ENCODE data around the gene STK11IP.

DNA sequence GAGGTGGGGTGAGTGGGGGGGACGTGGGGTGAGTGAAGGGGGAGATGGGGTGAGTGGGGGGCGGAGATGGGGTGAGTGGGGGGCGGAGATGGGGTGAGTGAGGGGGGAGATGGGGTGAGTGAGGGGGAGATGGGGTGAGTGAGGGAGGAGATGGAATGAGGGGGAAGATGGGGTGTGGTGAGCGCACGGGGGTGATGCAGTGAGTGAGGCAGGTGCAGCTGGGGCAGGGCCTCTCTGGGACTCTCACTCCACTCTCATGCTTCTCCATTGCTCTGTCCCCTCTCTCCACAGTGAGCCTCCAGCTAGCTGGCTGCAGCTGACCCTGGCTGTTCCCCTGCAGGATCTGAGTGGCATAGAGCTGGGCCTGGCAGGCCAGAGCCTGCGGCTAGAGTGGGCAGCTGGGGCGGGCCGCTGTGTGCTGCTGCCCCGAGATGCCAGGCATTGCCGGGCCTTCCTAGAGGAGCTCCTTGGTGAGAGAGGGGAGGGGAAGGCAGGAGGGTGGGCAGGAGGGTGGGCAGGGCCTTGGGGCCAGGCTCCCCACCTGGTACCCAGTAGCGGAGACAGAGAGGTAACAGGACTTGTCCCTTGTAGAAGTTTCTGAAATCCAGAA, 15.9 kb downstream of the STK11IP start:
- TF ChIP-seq EZH2phosphoT487 (IDR thresholded peaks at IDR 0.05; ENCODE audit: borderline replicate concordance) (no peak), ZNF274 (IDR thresholded peaks at IDR 0.05; ENCODE audit: low read depth, low read length) (no peak), POLR2AphosphoS5 (IDR thresholded peaks at IDR 0.05; ENCODE audit: low read depth, low read length) (no peak), YY1 (IDR thresholded peaks at IDR 0.05; ENCODE audit: extremely low read depth, insufficient replicate concordance, low read depth, low read length) (no peak), EZH2 (IDR thresholded peaks at IDR 0.05) (no peak), POLR2A (IDR thresholded peaks at IDR 0.05; ENCODE audit: borderline replicate concordance, extremely low read depth, insufficient read depth, insufficient read length) (no peak), JUND (IDR thresholded peaks at IDR 0.05) (no peak), TCF7L2 (IDR thresholded peaks at IDR 0.05; ENCODE audit: borderline replicate concordance, extremely low read depth, insufficient read depth, insufficient read length) (no peak), SRF (IDR thresholded peaks at IDR 0.05; ENCODE audit: low read depth) (no peak), RAD21 (IDR thresholded peaks at IDR 0.05; ENCODE audit: low read depth) (no peak), SP1 (IDR thresholded peaks at IDR 0.05; ENCODE audit: low read depth) (no peak), CEBPB (IDR thresholded peaks at IDR 0.05; ENCODE audit: low read depth) (no peak)
- TF ChIP-seq, protein P1, sequence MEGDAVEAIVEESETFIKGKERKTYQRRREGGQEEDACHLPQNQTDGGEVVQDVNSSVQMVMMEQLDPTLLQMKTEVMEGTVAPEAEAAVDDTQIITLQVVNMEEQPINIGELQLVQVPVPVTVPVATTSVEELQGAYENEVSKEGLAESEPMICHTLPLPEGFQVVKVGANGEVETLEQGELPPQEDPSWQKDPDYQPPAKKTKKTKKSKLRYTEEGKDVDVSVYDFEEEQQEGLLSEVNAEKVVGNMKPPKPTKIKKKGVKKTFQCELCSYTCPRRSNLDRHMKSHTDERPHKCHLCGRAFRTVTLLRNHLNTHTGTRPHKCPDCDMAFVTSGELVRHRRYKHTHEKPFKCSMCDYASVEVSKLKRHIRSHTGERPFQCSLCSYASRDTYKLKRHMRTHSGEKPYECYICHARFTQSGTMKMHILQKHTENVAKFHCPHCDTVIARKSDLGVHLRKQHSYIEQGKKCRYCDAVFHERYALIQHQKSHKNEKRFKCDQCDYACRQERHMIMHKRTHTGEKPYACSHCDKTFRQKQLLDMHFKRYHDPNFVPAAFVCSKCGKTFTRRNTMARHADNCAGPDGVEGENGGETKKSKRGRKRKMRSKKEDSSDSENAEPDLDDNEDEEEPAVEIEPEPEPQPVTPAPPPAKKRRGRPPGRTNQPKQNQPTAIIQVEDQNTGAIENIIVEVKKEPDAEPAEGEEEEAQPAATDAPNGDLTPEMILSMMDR (IDR thresholded peaks at IDR 0.05 in 2 of 3, conservative IDR thresholded peaks at IDR 0.05 in 1 of 3; ENCODE audit: borderline replicate concordance in 1 of 3, insufficient read depth in 1 of 3, low read depth in 2 of 3, low read length in 2 of 3), result no peak
- TF ChIP-seq, protein P2, sequence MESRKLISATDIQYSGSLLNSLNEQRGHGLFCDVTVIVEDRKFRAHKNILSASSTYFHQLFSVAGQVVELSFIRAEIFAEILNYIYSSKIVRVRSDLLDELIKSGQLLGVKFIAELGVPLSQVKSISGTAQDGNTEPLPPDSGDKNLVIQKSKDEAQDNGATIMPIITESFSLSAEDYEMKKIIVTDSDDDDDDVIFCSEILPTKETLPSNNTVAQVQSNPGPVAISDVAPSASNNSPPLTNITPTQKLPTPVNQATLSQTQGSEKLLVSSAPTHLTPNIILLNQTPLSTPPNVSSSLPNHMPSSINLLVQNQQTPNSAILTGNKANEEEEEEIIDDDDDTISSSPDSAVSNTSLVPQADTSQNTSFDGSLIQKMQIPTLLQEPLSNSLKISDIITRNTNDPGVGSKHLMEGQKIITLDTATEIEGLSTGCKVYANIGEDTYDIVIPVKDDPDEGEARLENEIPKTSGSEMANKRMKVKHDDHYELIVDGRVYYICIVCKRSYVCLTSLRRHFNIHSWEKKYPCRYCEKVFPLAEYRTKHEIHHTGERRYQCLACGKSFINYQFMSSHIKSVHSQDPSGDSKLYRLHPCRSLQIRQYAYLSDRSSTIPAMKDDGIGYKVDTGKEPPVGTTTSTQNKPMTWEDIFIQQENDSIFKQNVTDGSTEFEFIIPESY (IDR thresholded peaks at IDR 0.05; ENCODE audit: extremely low read depth, insufficient replicate concordance, low read length), result no peak

All from HCT116 (cell line).